Left renal cortex interstitium (tissue), 4 donors: ENCODE data around the gene GPRC6A. TPM values are rescaled to one million over a fixed set of nuclear protein-coding genes. Genes with fewer than 3 reads are reported as not detected.
A peak's percentile ranks its signal among the peaks of the same experiment; 100 is the strongest.
"Not testable (repeated sequence)": the region's sequence is repeated elsewhere in the genome, so short reads cannot be mapped to it uniquely, and the experiment has no call there.

ENCODE experiments used
- DNase-seq, 4 donors: peaks; one replicate each; pipeline ENCODE4 v3.0.0-alpha.2; 2013; ENCODE audit warnings: low read depth in 4 of 4, low spot score in 2 of 4, missing footprints in 1 of 4
- polyA plus RNA-seq, 4 donors: library from polyadenylated mRNA; unstranded; fragments of 120-200 nt; gene quantifications; one replicate each; pipeline ENCODE4 v1.2.1, GENCODE V29; 2013; ENCODE audit not compliant: insufficient read length in 4 of 4

The GPRC6A gene
- under 1 TPM; 0.17 to 0.43 (median 0.34) TPM for polyA plus RNA-seq

- DNase-seq = no peak
Observed at GRCh38 chr6:116828983-116829382, at the start of gene GPRC6A. TSS of gene GPRC6A (minus strand) at chr6:116829083. CDS start at chr6:116829013, 70 bp downstream.

- no peak for DNase-seq
Observed at GRCh38 chr6:116877743-116878142, 48.9 kb upstream of the GPRC6A start.

- no peak for DNase-seq
Observed at GRCh38 chr6:116876635-116877611, 48.0 kb upstream of the GPRC6A start, which contains the start of gene RFX6. TSS of gene RFX6 (plus strand) at chr6:116877242. CDS start at chr6:116877276, 34 bp downstream.

- no peak for DNase-seq
Observed at GRCh38 chr6:116876107-116876506, 47.2 kb upstream of the GPRC6A start.

- no peak for DNase-seq
Observed at GRCh38 chr6:116872771-116873170, 43.9 kb upstream of the GPRC6A start.

GRCh38 chr6:116866281-116866871, 37.5 kb upstream of the GPRC6A start:
- no peak for DNase-seq

- no peak for DNase-seq
Observed at GRCh38 chr6:116859264-116859663, 30.4 kb upstream of the GPRC6A start.

GRCh38 chr6:116858060-116858459, 29.2 kb upstream of the GPRC6A start:
- DNase-seq = no peak

GRCh38 chr6:116847227-116847626, 18.3 kb upstream of the GPRC6A start:
- peak in 1 of 4 donors; percentile 24 for DNase-seq

- DNase-seq = no peak
Observed at GRCh38 chr6:116842459-116842858, 13.6 kb upstream of the GPRC6A start.

- DNase-seq = no peak
Observed at GRCh38 chr6:116840091-116840490, 11.2 kb upstream of the GPRC6A start.

GRCh38 chr6:116836606-116837342, 7.9 kb upstream of the GPRC6A start:
- no peak for DNase-seq

GRCh38 chr6:116834526-116834925, 5.6 kb upstream of the GPRC6A start:
- DNase-seq = not testable (repeated sequence)

GRCh38 chr6:116827561-116828240, 1.2 kb downstream of the GPRC6A start:
- DNase-seq = no peak

GRCh38 chr6:116816336-116816735, 12.5 kb downstream of the GPRC6A start:
- not testable (repeated sequence) for DNase-seq

- DNase-seq = no peak
Observed at GRCh38 chr6:116812051-116812650, 16.7 kb downstream of the GPRC6A start.

GRCh38 chr6:116801971-116802370, 26.9 kb downstream of the GPRC6A start:
- no peak for DNase-seq

- DNase-seq = no peak
Observed at GRCh38 chr6:116799945-116800344, 28.9 kb downstream of the GPRC6A start.

GRCh38 chr6:116797585-116797984, 31.3 kb downstream of the GPRC6A start:
- no peak for DNase-seq

GRCh38 chr6:116793224-116793623, 35.7 kb downstream of the GPRC6A start:
- no peak for DNase-seq
